PFSK-1 (cell line): Measurements from ENCODE around the gene PARD6B.

Source experiments
- POLR2AphosphoS5 ChIP-seq: IDR thresholded peaks from 2 replicates; pipeline ENCODE4 v1.6.1; 2012; ENCODE audit warnings: low read depth, mild to moderate bottlenecking, control low read depth, low read length, moderate library complexity
- SIN3A ChIP-seq: IDR thresholded peaks from 2 replicates; pipeline ENCODE4 v1.6.1; 2012; ENCODE audit warnings: mild to moderate bottlenecking, low read length, moderate library complexity, borderline replicate concordance; ENCODE audit not compliant: insufficient read depth
- TAF1 ChIP-seq: IDR thresholded peaks from 2 replicates; pipeline ENCODE4 v1.6.1; 2012; ENCODE audit warnings: low read length, control low read depth, borderline replicate concordance; ENCODE audit not compliant: insufficient read depth
- TF ChIP-seq, protein P1 (sequence below), 2 experiments: IDR thresholded peaks; 2 replicates each; pipeline versions ENCODE4 v1.6.1 to v1.8.0; 2011 to 2012; ENCODE audit warnings: low read depth in 2 of 2, low read length in 2 of 2, control low read depth in 1 of 2, inconsistent platforms in 1 of 2, mild to moderate bottlenecking in 1 of 2, moderate library complexity in 1 of 2; ENCODE audit not compliant: insufficient read depth in 1 of 2

DNA sequence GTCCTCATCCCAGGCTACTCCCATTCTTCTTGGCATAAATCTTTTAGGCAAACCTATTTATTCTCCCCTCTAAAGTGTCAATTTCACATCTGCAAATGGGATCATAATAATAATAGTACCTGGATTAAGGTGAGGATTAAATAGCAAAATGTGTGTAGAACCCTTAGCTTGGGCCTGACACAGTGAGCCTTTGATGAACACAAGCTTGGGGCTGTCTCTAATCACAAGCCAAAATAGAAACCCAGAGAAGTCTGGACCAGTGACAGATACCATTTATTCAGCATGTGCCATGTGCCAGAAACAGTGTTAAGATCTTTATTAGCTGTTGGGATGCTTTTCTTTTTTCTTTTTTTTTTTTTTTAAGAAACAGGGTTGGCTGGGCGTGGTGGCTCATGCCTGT lies 14.9 kb upstream of the PARD6B start:
- TF ChIP-seq TAF1 (no peak), SIN3A (no peak), POLR2AphosphoS5 (no peak)
- TF ChIP-seq, protein P1, sequence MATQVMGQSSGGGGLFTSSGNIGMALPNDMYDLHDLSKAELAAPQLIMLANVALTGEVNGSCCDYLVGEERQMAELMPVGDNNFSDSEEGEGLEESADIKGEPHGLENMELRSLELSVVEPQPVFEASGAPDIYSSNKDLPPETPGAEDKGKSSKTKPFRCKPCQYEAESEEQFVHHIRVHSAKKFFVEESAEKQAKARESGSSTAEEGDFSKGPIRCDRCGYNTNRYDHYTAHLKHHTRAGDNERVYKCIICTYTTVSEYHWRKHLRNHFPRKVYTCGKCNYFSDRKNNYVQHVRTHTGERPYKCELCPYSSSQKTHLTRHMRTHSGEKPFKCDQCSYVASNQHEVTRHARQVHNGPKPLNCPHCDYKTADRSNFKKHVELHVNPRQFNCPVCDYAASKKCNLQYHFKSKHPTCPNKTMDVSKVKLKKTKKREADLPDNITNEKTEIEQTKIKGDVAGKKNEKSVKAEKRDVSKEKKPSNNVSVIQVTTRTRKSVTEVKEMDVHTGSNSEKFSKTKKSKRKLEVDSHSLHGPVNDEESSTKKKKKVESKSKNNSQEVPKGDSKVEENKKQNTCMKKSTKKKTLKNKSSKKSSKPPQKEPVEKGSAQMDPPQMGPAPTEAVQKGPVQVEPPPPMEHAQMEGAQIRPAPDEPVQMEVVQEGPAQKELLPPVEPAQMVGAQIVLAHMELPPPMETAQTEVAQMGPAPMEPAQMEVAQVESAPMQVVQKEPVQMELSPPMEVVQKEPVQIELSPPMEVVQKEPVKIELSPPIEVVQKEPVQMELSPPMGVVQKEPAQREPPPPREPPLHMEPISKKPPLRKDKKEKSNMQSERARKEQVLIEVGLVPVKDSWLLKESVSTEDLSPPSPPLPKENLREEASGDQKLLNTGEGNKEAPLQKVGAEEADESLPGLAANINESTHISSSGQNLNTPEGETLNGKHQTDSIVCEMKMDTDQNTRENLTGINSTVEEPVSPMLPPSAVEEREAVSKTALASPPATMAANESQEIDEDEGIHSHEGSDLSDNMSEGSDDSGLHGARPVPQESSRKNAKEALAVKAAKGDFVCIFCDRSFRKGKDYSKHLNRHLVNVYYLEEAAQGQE (IDR thresholded peaks at IDR 0.05; ENCODE audit: insufficient read depth in 1 of 2, low read depth in 2 of 2, low read length in 2 of 2) = no peak
